ENCODE results near the gene SRRM4. TPM values are rescaled to one million over a fixed set of nuclear protein-coding genes. Genes with fewer than 3 reads are reported as not detected.

The SRRM4 gene
- total and polyA plus RNA-seq, 3 donors from 2014 or later = 0.37 to 1.4 (median 0.79) TPM

GRCh38 chr12:119177056-119177325 is 195.7 kb downstream of the SRRM4 start:
- no peak overlapping the region for H3K27ac ChIP-seq
- no peaks in the 10 kb centered on the region for H3K36me3 ChIP-seq (ENCODE audit: low read depth, missing control alignments)
- H3K4me3 ChIP-seq = no peak overlapping the region
- TF ChIP-seq POLR2A (IDR thresholded peaks at IDR 0.05) (no peak), CTCF (IDR thresholded peaks at IDR 0.05) (no peak)
- 63 to 84% methylated on average over 4 of the region's 4 CpGs for WGBS, 2 donors
- intact Hi-C loops (cut with DNase I; ENCODE audit: low total_unique reads) = no loop called here
- H3K9me3 ChIP-seq = no peaks in the 10 kb centered on the region
- no peaks in the 10 kb centered on the region for H3K27me3 ChIP-seq
- no peak for DNase-seq
- peaks cover 9% of the 10 kb centered on the region for H3K4me1 ChIP-seq

GRCh38 chr12:119177724-119178380 is 196.5 kb downstream of the SRRM4 start:
- WGBS, 2 donors = 84 to 86% methylated on average over 15 of the region's 15 CpGs
- H3K36me3 ChIP-seq (ENCODE audit: low read depth, missing control alignments) = no peaks in the 10 kb centered on the region
- H3K27ac ChIP-seq = peak overlapping the region in 1 of 2 donors; percentile 48
- peaks cover 9% of the 10 kb centered on the region for H3K4me1 ChIP-seq
- no peaks in the 10 kb centered on the region for H3K9me3 ChIP-seq
- intact Hi-C loops (cut with DNase I; ENCODE audit: low total_unique reads) = no loop called here
- no peak for DNase-seq
- H3K27me3 ChIP-seq = no peaks in the 10 kb centered on the region
- H3K4me3 ChIP-seq = no peak overlapping the region
- TF ChIP-seq CTCF (IDR thresholded peaks at IDR 0.05) (no peak), POLR2A (IDR thresholded peaks at IDR 0.05) (no peak)

GRCh38 chr12:119178544-119179334 is 197.4 kb downstream of the SRRM4 start, which contains the start of gene HSPB8:
TSS of gene HSPB8 (plus strand) at chr12:119178931. CDS start at chr12:119179313, 382 bp downstream.
- Histone ChIP-seq H3K36me3 (ENCODE audit: low read depth, missing control alignments) (no peaks in the 10 kb centered on the region), H3K4me3 (peak within 1 kb of the TSS; percentile 19 to 63), H3K4me1 (peaks cover 12% of the 10 kb centered on the region), H3K27me3 (no peaks in the 10 kb centered on the region), H3K9me3 (no peaks in the 10 kb centered on the region), H3K27ac (peak within 1 kb of the TSS; percentile 85)
- DNase-seq = peak; percentile 89
- WGBS, 2 donors = 0 to 2% methylated on average over 7 to 33 of the region's 33 CpGs
- intact Hi-C loops (cut with DNase I; ENCODE audit: low total_unique reads) = no loop called here
- no peak for TF ChIP-seq POLR2A (IDR thresholded peaks at IDR 0.05)
- no peak for TF ChIP-seq CTCF (IDR thresholded peaks at IDR 0.05)

- Histone ChIP-seq H3K4me1 (peaks cover 15% of the 10 kb centered on the region), H3K27me3 (no peaks in the 10 kb centered on the region), H3K36me3 (ENCODE audit: low read depth, missing control alignments) (no peaks in the 10 kb centered on the region), H3K9me3 (no peaks in the 10 kb centered on the region), H3K4me3 (peak overlapping the region; percentile 19 to 63), H3K27ac (peak overlapping the region; percentile 85)
- DNase-seq = peak; percentile 68
- no peak for TF ChIP-seq POLR2A (IDR thresholded peaks at IDR 0.05)
- no peak for TF ChIP-seq CTCF (IDR thresholded peaks at IDR 0.05)
- intact Hi-C loops (cut with DNase I; ENCODE audit: low total_unique reads) = no loop called here
- WGBS, 2 donors = 23 to 34% methylated on average over 18 of the region's 18 CpGs
These were observed 198.1 kb downstream of the SRRM4 start for GRCh38 chr12:119179335-119180021.

Data from testis (tissue), 3 donors.